KG1 (cell line): ENCODE measurements around the gene B4GALNT2.
"Not testable (repeated sequence)": the region's sequence is repeated elsewhere in the genome, so short reads cannot be mapped to it uniquely, and the experiment has no call there.

ENCODE experiments used
- DNase-seq: peaks from one replicate; lab custom pipeline; 2025; lab: John Stamatoyannopoulos, UW

Gene B4GALNT2

DNA sequence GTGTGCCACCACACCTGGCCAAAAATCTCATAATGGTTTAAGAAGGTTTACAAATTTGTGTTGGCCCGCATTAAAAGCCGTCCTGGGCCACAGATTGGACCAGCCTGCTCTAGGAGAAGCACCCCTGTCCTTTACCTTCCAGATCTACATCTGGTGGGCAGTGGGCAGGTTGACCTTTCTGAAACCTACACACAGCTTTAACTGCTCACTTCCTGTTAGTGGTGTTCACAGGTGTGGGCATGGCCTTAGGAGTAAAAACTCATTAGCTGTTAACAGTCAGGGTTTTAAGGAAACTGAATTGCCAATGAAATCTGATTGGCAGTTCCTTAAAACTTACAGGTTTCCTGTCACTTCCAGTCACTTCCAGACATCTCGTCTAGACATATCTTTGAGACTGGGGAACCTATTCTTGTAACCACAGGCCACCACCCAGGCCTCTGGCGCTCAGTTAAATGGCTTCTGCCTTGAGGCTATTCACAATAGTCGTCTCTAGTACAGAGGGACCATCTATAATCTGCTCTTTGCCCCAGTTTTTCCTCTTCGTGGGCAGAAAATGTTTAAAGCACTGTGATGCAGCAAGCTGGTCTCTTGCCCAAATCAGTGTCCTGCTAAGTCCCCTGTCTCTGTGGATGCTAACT lies 48.5 kb downstream of the B4GALNT2 start:
- DNase-seq = peak; percentile 20

DNA sequence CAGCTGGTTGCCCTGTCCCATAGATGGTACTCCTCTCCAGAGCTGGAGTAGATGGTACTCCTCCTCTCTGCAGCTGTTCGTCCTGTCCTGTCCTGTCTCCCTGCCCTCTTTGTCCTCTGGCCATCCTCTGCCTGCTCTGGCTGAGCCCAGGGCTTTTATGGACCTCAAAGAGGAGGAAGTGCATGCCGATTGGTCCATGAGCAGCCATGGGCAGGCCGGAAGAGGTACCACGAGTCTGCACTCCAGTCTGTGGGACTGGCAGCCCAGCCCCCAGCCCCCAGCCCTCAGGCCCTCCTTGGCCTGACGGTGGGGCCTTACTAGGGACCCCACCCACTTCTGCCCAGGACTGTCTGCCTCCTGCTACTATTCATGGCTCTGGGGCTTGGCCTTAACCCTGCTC lies 50.8 kb downstream of the B4GALNT2 start:
- DNase-seq = no peak

DNA sequence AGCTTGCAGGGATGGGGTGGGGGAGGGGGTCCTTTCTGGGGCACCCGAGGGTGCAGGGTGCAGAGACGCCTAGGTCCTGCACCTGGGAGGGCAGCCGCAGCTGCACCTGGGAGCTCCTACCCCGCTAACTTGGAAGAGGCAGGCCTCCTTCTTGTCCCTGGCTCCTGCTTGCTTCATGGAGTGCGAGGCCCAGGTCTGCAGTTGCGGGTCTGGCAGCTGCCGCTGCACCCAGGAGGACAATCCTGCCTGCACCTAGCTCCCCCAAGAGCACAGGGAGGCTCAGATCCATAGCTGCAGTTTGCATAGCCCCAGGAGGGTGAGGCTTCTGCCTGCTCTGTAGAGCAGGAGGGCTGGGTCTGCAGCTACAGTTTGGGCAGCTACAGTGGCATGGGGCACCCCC lies 51.2 kb downstream of the B4GALNT2 start:
- DNase-seq = no peak

GRCh38 chr17:49184522-49184921 lies 52.0 kb downstream of the B4GALNT2 start:
- DNase-seq = not testable (repeated sequence)

GRCh38 chr17:49185381-49185780 lies 52.8 kb downstream of the B4GALNT2 start:
- not testable (repeated sequence) for DNase-seq

GRCh38 chr17:49187301-49187700 lies 54.7 kb downstream of the B4GALNT2 start:
- no peak for DNase-seq

GRCh38 chr17:49190932-49191331 lies 58.4 kb downstream of the B4GALNT2 start:
- DNase-seq = no peak

DNA sequence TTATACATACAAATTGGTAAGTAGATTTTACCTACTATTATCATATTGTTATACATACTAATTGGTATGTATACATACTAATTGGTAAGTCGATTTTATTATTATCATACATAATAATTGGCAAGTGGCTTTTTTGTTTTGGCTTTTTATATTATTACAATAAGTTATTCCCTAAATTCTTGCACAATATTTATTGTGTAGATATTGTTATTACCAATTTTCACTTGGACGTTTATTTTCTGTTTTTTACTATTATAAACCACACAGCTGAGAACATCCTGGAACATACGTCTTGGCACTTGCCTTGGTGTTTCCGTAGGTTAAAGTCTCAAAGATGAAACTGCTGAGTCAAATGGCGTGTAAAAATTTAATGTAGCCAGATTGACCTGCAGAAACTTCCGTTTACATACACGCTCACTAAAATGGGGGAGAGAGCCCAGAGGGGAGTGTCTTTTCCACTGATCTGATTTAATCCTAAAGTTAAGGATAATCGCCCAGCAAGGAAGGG lies 58.9 kb downstream of the B4GALNT2 start:
- no peak for DNase-seq

DNA sequence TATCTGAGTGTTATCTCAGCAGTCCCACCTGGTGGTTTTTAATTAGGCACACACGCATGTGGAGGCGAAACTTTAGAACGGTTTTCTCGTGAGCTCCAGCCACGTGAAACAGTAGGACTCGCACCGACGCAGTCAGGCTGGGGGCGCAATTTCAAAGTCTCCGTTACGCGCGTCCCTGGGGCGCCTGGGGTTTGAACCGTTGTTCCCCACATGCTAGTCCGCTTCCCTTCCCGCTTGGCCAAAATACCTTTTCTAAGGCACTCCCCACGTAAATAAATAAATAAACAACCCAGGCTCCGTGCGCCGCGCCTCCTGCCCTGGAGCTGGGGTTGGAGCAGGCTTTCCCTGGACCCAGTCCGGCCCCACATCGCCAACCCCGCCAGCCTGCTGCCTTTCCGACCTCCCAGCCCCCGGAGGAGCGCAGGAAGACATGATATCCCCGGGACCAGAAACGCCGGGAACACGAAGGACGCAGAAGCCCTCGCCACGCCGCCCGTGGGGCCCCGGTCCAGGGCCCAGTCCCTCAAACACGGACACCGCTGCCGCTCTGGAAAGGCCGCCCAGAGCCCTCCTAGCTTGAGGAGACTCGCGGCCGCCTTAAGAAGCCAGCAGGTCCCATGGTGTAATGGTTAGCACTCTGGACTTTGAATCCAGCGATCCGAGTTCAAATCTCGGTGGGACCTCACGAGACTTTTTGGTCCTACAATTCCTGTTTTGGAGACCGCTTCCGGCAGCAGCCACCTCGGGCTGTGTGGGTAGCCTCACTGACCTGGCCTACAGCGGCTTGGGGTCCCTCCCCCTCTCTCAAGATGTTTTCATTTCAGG lies 59.6 kb downstream of the B4GALNT2 start:
- DNase-seq = peak; percentile 95

GRCh38 chr17:49193513-49194296 lies 61.1 kb downstream of the B4GALNT2 start:
- no peak for DNase-seq

DNA sequence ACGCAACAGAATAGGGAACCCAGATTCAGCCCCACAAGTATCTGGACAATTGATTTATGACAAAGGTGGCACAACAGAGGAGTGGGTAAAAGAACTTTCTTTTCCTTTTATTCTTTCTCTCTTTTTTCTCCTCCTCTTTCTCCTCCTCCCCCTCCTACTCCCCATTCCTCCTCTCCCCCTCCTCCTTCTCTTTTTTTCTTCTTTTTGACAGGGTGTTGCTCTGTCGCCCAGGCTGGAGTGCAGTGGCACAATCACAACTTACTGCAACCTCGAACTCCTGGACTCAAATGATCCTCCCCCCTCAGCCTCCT lies 61.7 kb downstream of the B4GALNT2 start:
- no peak for DNase-seq

GRCh38 chr17:49195751-49196150 lies 63.2 kb downstream of the B4GALNT2 start:
- DNase-seq = no peak

DNA sequence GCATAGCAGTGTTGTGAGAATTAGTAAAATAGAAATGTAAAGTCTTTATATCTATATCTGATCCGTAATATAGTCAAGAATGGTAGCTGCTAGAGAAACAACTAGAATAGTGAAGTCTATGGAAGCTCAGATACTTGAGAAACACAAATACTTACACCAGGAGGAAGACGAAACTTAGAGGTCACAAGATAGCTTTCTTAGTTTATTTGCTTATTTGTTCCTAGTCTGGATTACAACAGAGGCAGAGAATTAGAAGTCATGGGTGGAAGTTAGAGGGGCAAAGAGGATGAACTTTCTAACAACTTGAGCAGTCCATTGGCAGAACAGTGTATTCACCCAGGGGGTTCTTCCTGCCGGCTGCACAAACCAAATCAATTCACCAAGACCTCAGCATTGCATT lies 64.0 kb downstream of the B4GALNT2 start:
- DNase-seq = no peak

DNA sequence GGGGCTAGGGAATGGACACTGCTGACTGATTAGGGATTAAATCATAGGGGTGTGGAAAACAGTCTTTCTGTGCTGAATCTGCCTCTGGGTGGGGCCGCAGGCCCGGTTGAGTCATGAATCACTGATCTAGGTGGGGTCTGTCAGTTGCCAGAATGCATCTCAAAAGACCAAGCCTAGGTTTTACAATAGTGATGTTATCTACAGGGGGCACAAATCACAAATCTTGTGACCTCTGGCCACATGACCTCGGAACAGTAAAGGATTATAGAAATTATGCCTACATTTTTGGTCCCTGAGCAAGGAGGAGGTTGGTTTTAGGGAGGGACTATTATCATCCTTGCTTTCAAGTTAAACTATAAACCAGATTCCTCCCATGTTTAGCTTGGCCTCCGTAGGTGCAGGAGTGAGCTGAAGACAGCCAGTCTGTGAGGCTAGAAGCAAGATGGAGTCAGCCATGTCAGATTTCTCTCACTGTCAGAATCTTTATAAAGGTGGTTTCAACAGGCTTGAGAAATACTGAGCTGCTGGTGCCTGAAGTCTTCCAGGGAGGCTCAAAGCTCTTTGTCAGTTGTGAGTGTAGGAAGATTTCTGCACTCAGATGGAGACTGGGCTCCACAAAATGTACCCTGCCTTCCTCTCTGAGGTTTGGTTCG lies 64.9 kb downstream of the B4GALNT2 start:
- DNase-seq = no peak

GRCh38 chr17:49198211-49198610 lies 65.6 kb downstream of the B4GALNT2 start:
- DNase-seq = no peak

GRCh38 chr17:49200423-49201083 lies 68.0 kb downstream of the B4GALNT2 start:
- no peak for DNase-seq

DNA sequence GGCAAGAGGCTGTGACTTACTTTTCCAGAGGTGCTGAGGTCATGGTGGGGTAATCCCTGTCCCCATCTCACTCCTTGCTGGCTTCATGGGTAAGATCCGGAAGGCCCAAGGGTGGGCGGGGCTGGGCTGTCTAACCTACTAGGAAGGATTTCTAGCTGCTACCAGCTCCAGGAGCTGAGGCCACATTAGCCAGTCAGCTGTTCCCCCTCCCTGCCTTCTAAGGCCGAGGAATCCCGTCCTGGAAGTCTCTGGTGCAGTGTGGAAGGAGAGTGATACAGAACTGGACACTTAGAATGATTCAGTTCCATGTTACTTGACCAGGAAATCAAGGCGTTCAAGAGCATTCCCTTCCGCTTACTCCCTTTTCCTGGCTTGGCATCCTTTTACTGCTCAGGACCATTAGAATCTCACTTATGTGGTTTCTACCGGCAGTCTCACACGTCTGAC lies 68.9 kb downstream of the B4GALNT2 start:
- no peak for DNase-seq

DNA sequence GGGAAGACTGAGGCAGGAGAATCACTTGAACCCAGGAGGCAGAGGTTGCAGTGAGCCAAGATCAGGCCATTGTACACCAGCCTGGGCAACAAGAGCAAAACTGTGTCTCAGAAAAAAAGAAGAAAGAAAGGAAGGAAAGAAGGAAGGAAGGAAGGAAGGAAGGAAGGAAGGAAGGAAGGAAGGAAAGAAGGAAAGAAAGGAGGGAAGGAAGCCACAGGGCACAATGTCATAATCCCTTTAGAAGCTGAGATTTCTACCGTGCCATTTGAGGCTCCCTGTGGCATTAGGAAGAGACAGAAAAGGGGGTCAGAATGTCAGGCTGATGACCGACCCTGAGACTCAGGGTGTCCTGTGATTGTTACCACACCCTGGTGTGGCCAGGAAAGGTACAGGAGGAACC lies 71.2 kb downstream of the B4GALNT2 start:
- no peak for DNase-seq

DNA sequence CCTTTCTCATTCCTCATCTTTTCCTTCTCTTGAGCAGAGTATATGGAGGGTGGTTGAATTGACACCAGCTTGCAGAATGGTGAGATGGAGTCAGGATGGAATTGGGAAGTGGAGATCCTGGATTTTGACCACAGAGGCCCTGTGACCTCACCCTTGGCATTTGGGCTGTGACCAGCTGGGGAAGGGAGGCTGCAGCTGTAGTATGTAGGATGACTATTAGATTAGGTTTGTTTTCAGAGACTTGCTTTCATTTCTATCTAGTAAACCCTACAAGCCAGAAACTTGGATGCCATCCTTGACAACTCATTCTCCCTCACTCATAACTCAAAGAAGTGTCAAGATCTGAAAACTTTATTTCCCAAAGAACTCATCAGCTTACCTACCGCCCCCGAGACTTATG lies 71.9 kb downstream of the B4GALNT2 start:
- no peak for DNase-seq

DNA sequence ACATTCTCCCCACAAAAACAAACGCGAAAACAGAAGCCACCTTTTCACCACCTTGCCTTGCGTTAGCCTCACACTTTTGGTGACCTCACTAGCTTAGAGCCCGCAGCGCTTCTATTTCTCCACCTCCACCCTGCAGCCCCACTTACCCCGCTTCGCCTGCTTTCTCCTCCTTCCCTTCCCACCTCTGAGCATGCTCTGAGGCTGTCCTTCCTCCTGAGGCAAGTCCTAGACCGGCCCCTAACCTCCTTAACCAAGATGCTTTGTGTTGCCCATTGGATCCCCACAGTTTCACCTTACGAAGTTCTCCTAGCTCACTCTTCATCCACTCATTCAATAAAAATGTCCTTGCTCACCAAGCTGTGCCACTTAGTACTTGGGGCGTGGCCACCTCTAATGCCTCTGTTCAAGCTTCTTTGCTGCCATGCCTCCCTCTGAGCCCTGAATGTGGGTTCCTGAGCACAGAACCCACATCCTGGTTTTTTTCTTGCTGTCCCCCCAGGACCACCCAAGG lies 76.5 kb downstream of the B4GALNT2 start:
- DNase-seq = no peak
